HEK293T (cell line): ENCODE measurements around the gene IL12A.

Experiments
- CTCF ChIA-PET: fragments of 350-600 bp; formaldehyde crosslinking; extraction: SDS; loops from one replicate; lab custom pipeline; 2021; ENCODE audit warnings: antibody characterized with exemption, inconsistent platforms; lab: Yijun Ruan, JAX
- POLR2A ChIA-PET: fragments of 350-600 bp; formaldehyde crosslinking; extraction: SDS; loops from one replicate; lab custom pipeline; 2020; ENCODE audit warnings: antibody characterized with exemption, inconsistent platforms; lab: Yijun Ruan, JAX
- DNase-seq: peaks from one replicate; pipeline ENCODE4 v3.0.0; 2012; ENCODE audit warnings: mixed read lengths; ENCODE audit errors: extremely low spot score
- ARNT ChIP-seq: fragments of 450-650 bp; IDR thresholded peaks from 2 replicates; pipeline ENCODE4 v1.6.1; 2017; ENCODE audit warnings: mild to moderate bottlenecking
- BHLHE40 ChIP-seq: fragments of 450-650 bp; IDR thresholded peaks from 2 replicates; pipeline ENCODE4 v1.6.1; 2016; ENCODE audit warnings: mild to moderate bottlenecking, moderate library complexity, borderline replicate concordance
- CTBP1 ChIP-seq: fragments of 450-650 bp; IDR thresholded peaks from 2 replicates; pipeline ENCODE4 v1.6.1; 2016; ENCODE audit warnings: borderline replicate concordance
- ELF4 ChIP-seq: fragments of 450-650 bp; IDR thresholded peaks from 2 replicates; pipeline ENCODE4 v1.6.1; 2017; ENCODE audit warnings: antibody characterized with exemption
- FOXA1 ChIP-seq: fragments of 450-650 bp; IDR thresholded peaks from 2 replicates; pipeline ENCODE4 v1.6.1; 2016; ENCODE audit warnings: mild to moderate bottlenecking
- FOXK2 ChIP-seq: fragments of 450-650 bp; IDR thresholded peaks from 2 replicates; pipeline ENCODE4 v1.6.1; 2016; ENCODE audit warnings: mild to moderate bottlenecking
- FOXM1 ChIP-seq: fragments of 450-650 bp; IDR thresholded peaks from 2 replicates; pipeline ENCODE4 v1.6.1; 2017; ENCODE audit warnings: mild to moderate bottlenecking, borderline replicate concordance
- HDGF ChIP-seq: fragments of 450-650 bp; IDR thresholded peaks from 2 replicates; pipeline ENCODE4 v1.6.1; 2017; ENCODE audit warnings: antibody characterized with exemption, borderline replicate concordance
- L3MBTL2 ChIP-seq: fragments of 450-650 bp; conservative IDR thresholded peaks from 2 replicates; pipeline ENCODE4 v1.6.1; 2016; ENCODE audit warnings: mild to moderate bottlenecking
- LEF1 ChIP-seq: fragments of 450-650 bp; IDR thresholded peaks from 2 replicates; pipeline ENCODE4 v1.6.1; 2017; ENCODE audit warnings: mild to moderate bottlenecking, borderline replicate concordance
- NFRKB ChIP-seq: fragments of 450-650 bp; IDR thresholded peaks from 2 replicates; pipeline ENCODE4 v1.6.1; 2016; ENCODE audit warnings: mild to moderate bottlenecking, moderate library complexity
- PKNOX1 ChIP-seq: fragments of 450-650 bp; IDR thresholded peaks from 2 replicates; pipeline ENCODE4 v1.6.1; 2016
- SP1 ChIP-seq: fragments of 450-650 bp; IDR thresholded peaks from 2 replicates; pipeline ENCODE4 v1.6.1; 2017
- SUZ12 ChIP-seq: fragments of 450-650 bp; IDR thresholded peaks from 2 replicates; pipeline ENCODE4 v1.6.1; 2016; ENCODE audit warnings: mild to moderate bottlenecking
- TARDBP ChIP-seq: fragments of 450-650 bp; IDR thresholded peaks from 2 replicates; pipeline ENCODE4 v1.6.1; 2016
- ZNF384 ChIP-seq: fragments of 450-650 bp; IDR thresholded peaks from 2 replicates; pipeline ENCODE4 v1.6.1; 2016

IL12A gene

GRCh38 chr3:159995091-159995490 lies 6.5 kb downstream of the IL12A start:
- CTCF ChIA-PET = interaction anchor here (2.5 kb wide), 1 partner anchor 11 kb away, joined by 7 read pairs; no protein-coding TSS in a partner anchor
- DNase-seq = no peak
- POLR2A ChIA-PET = no interaction called here
- TF ChIP-seq FOXM1 (no peak), ARNT (no peak), HDGF (no peak), L3MBTL2 (no peak), ZNF384 (no peak), BHLHE40 (no peak)

- DNase-seq = no peak
- ChIA-PET POLR2A (no interaction called here), CTCF (interaction anchor here (2.5 kb wide), 1 partner anchor 10 kb away, joined by 7 read pairs; no protein-coding TSS in a partner anchor)
- no peak for TF ChIP-seq ZNF384
- no peak for TF ChIP-seq SUZ12
- no peak for TF ChIP-seq ELF4
- TF ChIP-seq HDGF = no peak
- no peak for TF ChIP-seq PKNOX1
- TF ChIP-seq TARDBP = no peak
- TF ChIP-seq L3MBTL2 = no peak
- TF ChIP-seq FOXA1 = no peak
These were observed 7.4 kb downstream of the IL12A start for GRCh38 chr3:159996018-159996417.

- no peak for DNase-seq
- ChIA-PET CTCF (interaction anchor here (2.5 kb wide), 1 partner anchor 9 kb away, joined by 7 read pairs; no protein-coding TSS in a partner anchor), POLR2A (no interaction called here)
- TF ChIP-seq NFRKB = no peak
- TF ChIP-seq BHLHE40 = no peak
- TF ChIP-seq SUZ12 = no peak
- TF ChIP-seq SP1 = no peak
- no peak for TF ChIP-seq HDGF
- TF ChIP-seq ARNT = no peak
- no peak for TF ChIP-seq TARDBP
- TF ChIP-seq PKNOX1 = no peak
- TF ChIP-seq FOXM1 = no peak
- no peak for TF ChIP-seq FOXA1
- no peak for TF ChIP-seq LEF1
- TF ChIP-seq ZNF384 = no peak
- TF ChIP-seq L3MBTL2 = no peak
- TF ChIP-seq CTBP1 = no peak
- TF ChIP-seq ELF4 = no peak
- TF ChIP-seq FOXK2 = no peak
These were observed 8.3 kb downstream of the IL12A start for GRCh38 chr3:159996959-159997358.

GRCh38 chr3:160001148-160001760 lies 12.6 kb downstream of the IL12A start:
- DNase-seq = no peak
- CTCF ChIA-PET = interaction anchor here (1.2 kb wide), 2 partner anchors 10 to 116 kb away, joined by 3 to 4 read pairs; no protein-coding TSS in a partner anchor
- no peak for TF ChIP-seq SUZ12
- no peak for TF ChIP-seq FOXK2
- TF ChIP-seq ZNF384 = no peak
- TF ChIP-seq ELF4 = no peak
- no peak for TF ChIP-seq TARDBP
- TF ChIP-seq PKNOX1 = no peak
- TF ChIP-seq SP1 = no peak
- no peak for TF ChIP-seq FOXM1
- no peak for TF ChIP-seq LEF1
- TF ChIP-seq ARNT = no peak
- no peak for TF ChIP-seq L3MBTL2
- no peak for TF ChIP-seq HDGF
- no peak for TF ChIP-seq NFRKB
- no peak for TF ChIP-seq BHLHE40
- no peak for TF ChIP-seq FOXA1
- TF ChIP-seq CTBP1 = no peak
- POLR2A ChIA-PET = no interaction called here

- CTCF ChIA-PET = interaction anchor here (1.0 to 1.2 kb wide), 2 partner anchors 13 to 117 kb away, joined by 3 to 4 read pairs; partner anchors contain the start of gene IL12A
- DNase-seq = no peak
- POLR2A ChIA-PET = no interaction called here
- TF ChIP-seq FOXM1 (no peak), SP1 (no peak), SUZ12 (no peak), ELF4 (no peak), ZNF384 (no peak), NFRKB (no peak), HDGF (no peak), BHLHE40 (no peak), FOXK2 (no peak), PKNOX1 (no peak), L3MBTL2 (no peak), CTBP1 (no peak), LEF1 (no peak), TARDBP (no peak), FOXA1 (no peak), ARNT (no peak)
These were observed 13.4 kb downstream of the IL12A start for GRCh38 chr3:160001850-160002623.
